HG03558 (cell line): Measurements from ENCODE around the gene ANKHD1.
"Not testable (repeated sequence)": the region's sequence is repeated elsewhere in the genome, so short reads cannot be mapped to it uniquely, and the experiment has no call there.

Experiments used
- ATAC-seq: cut with Tn5 transposase; IDR thresholded peaks from one replicate; pipeline ENCODE4 v1.9.1; 2021; ENCODE audit warnings: moderate number of reproducible peaks; ENCODE audit not compliant: unreplicated experiment; ENCODE audit errors: extremely low read depth

ANKHD1 gene

GRCh38 chr5:140579188-140579747, 177.6 kb downstream of the ANKHD1 start:
- ATAC-seq = not testable (repeated sequence)

- no peak for ATAC-seq
Measured at GRCh38 chr5:140587495-140587894, 185.9 kb downstream of the ANKHD1 start.

GRCh38 chr5:140588311-140589070, 186.9 kb downstream of the ANKHD1 start:
- ATAC-seq = no peak
